GM19035 (cell line): Measurements from ENCODE around the gene KLF7.

ENCODE experiments used
- ATAC-seq: cut with Tn5 transposase; IDR thresholded peaks from one replicate; pipeline ENCODE4 v1.9.1; 2021; ENCODE audit not compliant: unreplicated experiment

The KLF7 gene

GRCh38 chr2:207035875-207036274 lies 129.9 kb downstream of the KLF7 start:
- ATAC-seq: no peak

- ATAC-seq: no peak
These were observed 133.3 kb downstream of the KLF7 start for GRCh38 chr2:207032490-207032889.
